K562 (cell line): ENCODE measurements around the gene MRRF. TPM values are rescaled to one million over a fixed set of nuclear protein-coding genes. Genes with fewer than 3 reads are reported as not detected.

Source experiments
- ATAC-seq: fragments of 200-7000 bp; cut with Tn5 transposase; 3 replicates; pipeline ENCODE4 v1.9.1; 2020; ENCODE audit warnings: moderate library complexity
- BruUV-seq: library from RNA; stranded (reverse); fragments of 400-500 nt; replicated peaks from 2 replicates; lab custom pipeline; 2021; lab: Mats Ljungman, UMichigan
- CTCF ChIA-PET: fragments of 300-600 bp; formaldehyde crosslinking; extraction: SDS; loops from one replicate; lab custom pipeline; 2021; ENCODE audit warnings: low intra/inter-chr PET ratio; lab: Yijun Ruan, JAX
- POLR2A ChIA-PET: fragments of 300-600, 350-650 bp; sonication (Branson Sonifier 250); formaldehyde crosslinking; extraction: SDS; loops from one replicate; lab custom pipeline; 2021; ENCODE audit warnings: antibody characterized with exemption, inconsistent platforms; lab: Yijun Ruan, JAX
- DNase-seq, 4 experiments: peaks; one replicate each; pipeline versions ENCODE4 v3.0.0 to v3.0.0-alpha.2; 2011 to 2018; ENCODE audit warnings: low spot score in 3 of 4, mixed read lengths in 3 of 4; ENCODE audit errors: extremely low read depth in 1 of 4
- FAIRE-seq: peaks from 2 replicates; lab custom pipeline; 2011; peaks lifted over from hg19 to GRCh38; lab: Jason Lieb, UNC
- H2AFZ ChIP-seq: 2 replicates; pipeline ENCODE4 v1.6.0; 2011; ENCODE audit warnings: low read depth, low read length, control low read depth, inconsistent platforms
- H3K27ac ChIP-seq: fragments of 200-600 bp; 3 replicates; pipeline ENCODE4 v1.8.0; 2011; ENCODE audit warnings: low read depth, mild to moderate bottlenecking, control low read depth, inconsistent platforms, low read length, moderate library complexity, mixed read lengths; ENCODE audit errors: extremely low read depth
- H3K27me3 ChIP-seq, 2 experiments: fragments of 300-600 bp in 1 of 2; 2 replicates in 1 of 2; 3 replicates in 1 of 2; pipeline versions ENCODE4 v1.6.0 to v1.8.0; 2011; ENCODE audit warnings: inconsistent platforms in 2 of 2, low read length in 2 of 2, mild to moderate bottlenecking in 1 of 2, mixed read lengths in 1 of 2, moderate library complexity in 1 of 2; ENCODE audit not compliant: control insufficient read depth in 2 of 2, insufficient read depth in 2 of 2
- H3K36me3 ChIP-seq: fragments of 300-600 bp; 3 replicates; pipeline ENCODE4 v1.8.0; 2011; ENCODE audit warnings: mild to moderate bottlenecking, low read length, inconsistent platforms; ENCODE audit not compliant: control insufficient read depth, insufficient read depth
- H3K4me1 ChIP-seq, 2 experiments: fragments of 200-600 bp in 1 of 2; replicated peaks in 1 of 2; 2 replicates in 1 of 2; 3 replicates in 1 of 2; pipeline versions ENCODE4 v1.5.1 to v1.8.0; 2011; ENCODE audit warnings: inconsistent platforms in 2 of 2, low read length in 2 of 2, mild to moderate bottlenecking in 1 of 2, mixed read lengths in 1 of 2, moderate library complexity in 1 of 2; ENCODE audit not compliant: control insufficient read depth in 2 of 2, insufficient read depth in 2 of 2
- H3K4me2 ChIP-seq: 2 replicates; pipeline ENCODE4 v1.6.1; 2011; ENCODE audit warnings: low read length, control low read depth, inconsistent platforms, mixed read lengths; ENCODE audit not compliant: insufficient read depth
- H3K4me3 ChIP-seq: fragments of 200-600 bp; sonication (generic), shearing (Covaris generic); 2 replicates; pipeline ENCODE4 v1.5.1; 2016; ENCODE audit warnings: control low read depth, inconsistent platforms
- H3K79me2 ChIP-seq: fragments of 200-600 bp; 3 replicates; pipeline ENCODE4 v1.8.0; 2011; ENCODE audit warnings: low read length, inconsistent platforms; ENCODE audit not compliant: control insufficient read depth, insufficient read depth
- H3K9ac ChIP-seq, 2 experiments: 2 replicates each; pipeline versions ENCODE4 v1.6.0 to v1.6.1; 2011; ENCODE audit warnings: low read depth in 2 of 2, low read length in 2 of 2, control low read depth in 1 of 2, inconsistent platforms in 1 of 2, mild to moderate bottlenecking in 1 of 2, mixed read lengths in 1 of 2; ENCODE audit not compliant: insufficient read depth in 1 of 2
- H3K9me1 ChIP-seq: one replicate; pipeline ENCODE4 v1.6.0; 2011; ENCODE audit warnings: inconsistent platforms, mild to moderate bottlenecking, low read length, moderate library complexity; ENCODE audit not compliant: control insufficient read depth, insufficient read depth
- H3K9me3 ChIP-seq: replicated peaks from 2 replicates; pipeline ENCODE4 v1.5.1; 2011; ENCODE audit warnings: low read depth, low read length, inconsistent platforms; ENCODE audit not compliant: control insufficient read depth, insufficient read depth
- H4K20me1 ChIP-seq: replicated peaks from 2 replicates; pipeline ENCODE4 v1.6.1; 2011; ENCODE audit warnings: low read length, inconsistent platforms, mixed read lengths; ENCODE audit not compliant: control insufficient read depth, insufficient read depth
- PRMT5 ChIP-seq: sonication (generic); formaldehyde crosslinking; IDR thresholded peaks from 2 replicates; pipeline ENCODE4 v1.5.0; 2020; ENCODE audit warnings: missing genetic modification reagents
- ZEB2 ChIP-seq: fragments of 450-650 bp; IDR thresholded peaks from 2 replicates; pipeline ENCODE4 v1.6.1; 2016
- ZNF217 ChIP-seq: sonication (generic); formaldehyde crosslinking; IDR thresholded peaks from 2 replicates; pipeline ENCODE4 v1.8.0; 2022; ENCODE audit warnings: mild to moderate bottlenecking, missing genetic modification reagents
- ZNF507 ChIP-seq: conservative IDR thresholded peaks from 2 replicates; pipeline ENCODE4 v1.6.1; 2017; ENCODE audit warnings: missing genetic modification characterization, missing compliant biosample characterization
- ZNF75A ChIP-seq: fragments of 450-650 bp; formaldehyde crosslinking; IDR thresholded peaks from 2 replicates; pipeline ENCODE4 v1.4.0; 2020; ENCODE audit warnings: mild to moderate bottlenecking
- ZNF785 ChIP-seq: fragments of 250-450 bp; sonication (Bioruptor Pico); IDR thresholded peaks from 2 replicates; pipeline ENCODE4 v1.4.0; 2020; ENCODE audit warnings: mild to moderate bottlenecking
- WGBS: fragments of 100-300 bp; shearing (Covaris generic); methylation state at CpG from one replicate; pipeline ENCODE4 v1.1.6; 2016; ENCODE audit warnings: low coverage, mixed read lengths; ENCODE audit not compliant: insufficient coverage; ENCODE audit errors: missing lambda C conversion rate; 5-methylcytosine and 5-hydroxymethylcytosine counted together
- in situ Hi-C: fragments of 300-500 bp; cut with MboI; formaldehyde crosslinking; loops from 4 replicates; pipeline ENCODE4 v1.15.0; 2018; ENCODE audit warnings: inconsistent platforms, mixed read lengths
- intact Hi-C: fragments of 100-400 bp; cut with micrococcal nuclease; formaldehyde crosslinking; loops from 2 replicates; pipeline ENCODE4 v1.14.2; 2022
- polyA plus RNA-seq, 8 experiments: library from polyadenylated mRNA; depleted of rRNA in 4 of 8; stranded (reverse) in 5 of 8; unstranded in 3 of 8; fragments of >200 nt; fragmentation: Nextera tagmentation in 2 of 8; fragmentation: Illumina TruSeq in 1 of 8; extraction: Ambion mirVana in 2 of 8; extraction: Trizol in 1 of 8; gene quantifications; 2 replicates each; pipeline versions ENCODE4 v1.2.1 to v1.2.3, GENCODE V29; 2011 to 2014; ENCODE audit warnings: inconsistent platforms in 1 of 8, missing spikeins in 1 of 8
- total RNA-seq, 7 experiments: library from RNA; depleted of rRNA in 6 of 7; stranded (reverse); fragments of >200 nt in 6 of 7; fragmentation: Illumina TruSeq in 2 of 7; extraction: Trizol in 2 of 7; gene quantifications; 2 replicates each; pipeline versions ENCODE4 v1.2.1 to v1.2.3, GENCODE V29; 2011 to 2021; ENCODE audit warnings: low replicate concordance in 1 of 7
- TF ChIP-seq, protein P1 (sequence below): fragments of 450-650 bp; IDR thresholded peaks from 2 replicates; pipeline ENCODE4 v1.6.1; 2018; ENCODE audit not compliant: partially characterized antibody

The MRRF gene
- total and polyA plus RNA-seq, 9 of the 15 experiments (the other 6 are each of a cell fraction or from before 2014, with no cell fraction given), result 55.0 to 105 (median 81.2) TPM

DNA sequence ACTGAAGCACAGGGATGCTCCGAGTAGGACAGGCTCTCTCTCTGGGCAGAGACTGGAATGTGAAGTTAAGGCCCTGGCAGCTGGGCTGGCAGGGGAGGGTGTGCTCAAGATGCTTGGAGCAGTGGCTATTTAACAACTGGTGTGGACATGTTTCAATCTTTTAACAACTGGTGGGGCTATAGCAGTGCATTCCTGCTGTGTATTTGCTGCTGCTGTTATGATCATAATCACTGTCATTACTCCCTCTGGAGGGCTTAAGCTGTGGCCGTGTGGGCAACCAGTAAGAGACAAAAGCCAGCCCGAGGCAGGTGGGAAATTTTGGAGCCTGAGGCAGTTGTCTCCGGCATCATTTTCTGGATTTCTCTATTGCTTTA lies 72.9 kb downstream of the MRRF start:
- in situ Hi-C loops, result loop anchor here (25.0 kb wide), 1 partner anchor 650 kb away; no protein-coding TSS in a partner anchor
- Histone ChIP-seq H3K36me3 (no peaks in the 10 kb centered on the region), H3K79me2 (no peaks in the 10 kb centered on the region), H3K4me2 (no peak overlapping the region), H3K4me1 (peaks cover 3 to 7% of the 10 kb centered on the region in 2 experiments; a peak in 4 of 5 replicates), H4K20me1 (peaks cover 4% of the 10 kb centered on the region; the same call in 1 of the 2 replicates), H2AFZ (no peak overlapping the region), H3K9ac (no peak overlapping the region), H3K4me3 (no peak overlapping the region), H3K27ac (no peak overlapping the region), H3K9me3 (no peaks in the 10 kb centered on the region), H3K9me1 (no peaks in the 10 kb centered on the region), H3K27me3 (peaks cover 0 to 11% of the 10 kb centered on the region in 2 experiments; a peak in 4 of 5 replicates)
- POLR2A ChIA-PET, result interaction anchor here (0.6 to 1.2 kb wide), 4 partner anchors 10 to 219 kb away, joined by 3 read pairs; no protein-coding TSS in a partner anchor
- FAIRE-seq (no peak), DNase-seq (no peak), ATAC-seq (no peak)
- no TSS peak for BruUV-seq
- WGBS, result 18% methylated on average over 4 of the region's 4 CpGs
- CTCF ChIA-PET, result no interaction called here
- TF ChIP-seq ZNF75A (CRISPR knock-in tag), result no peak
- TF ChIP-seq PRMT5, result no peak
- no peak for TF ChIP-seq ZNF217 (CRISPR knock-in tag)
- no peak for TF ChIP-seq ZNF785 (CRISPR knock-in tag)
- TF ChIP-seq ZNF507 (tag), result no peak
- intact Hi-C loops, result no loop called here

DNA sequence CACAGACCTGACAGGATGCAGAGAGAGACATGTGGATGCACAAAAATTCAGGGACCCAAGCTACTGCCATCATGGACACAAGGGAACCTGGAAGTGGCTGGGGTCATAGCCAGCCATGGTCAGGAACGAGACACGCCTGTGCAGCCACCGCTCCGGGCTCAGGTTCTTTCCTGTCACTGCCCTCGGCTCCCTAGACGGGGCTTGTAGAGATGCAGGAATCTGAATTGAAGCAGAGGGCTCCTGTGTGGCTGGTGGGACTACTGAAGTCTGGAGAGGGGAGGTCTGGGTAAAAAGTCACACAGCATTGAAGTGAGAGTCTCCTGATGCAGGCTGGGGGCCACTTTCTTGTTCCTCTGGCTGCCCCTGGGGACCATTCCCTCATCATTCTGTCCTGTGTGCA lies 73.9 kb downstream of the MRRF start:
- no peak for DNase-seq
- H4K20me1 ChIP-seq, result peaks cover 4% of the 10 kb centered on the region; the same call in 1 of the 2 replicates
- ChIA-PET POLR2A (interaction anchor here (1.5 to 1.7 kb wide), 2 partner anchors 11 to 18 kb away, joined by 4 to 7 read pairs; no protein-coding TSS in a partner anchor), CTCF (no interaction called here)
- peaks cover 0 to 13% of the 10 kb centered on the region in 2 experiments; a peak in 4 of 5 replicates for H3K27me3 ChIP-seq
- no peaks in the 10 kb centered on the region for H3K9me1 ChIP-seq
- no peak overlapping the region for H3K9ac ChIP-seq
- H3K27ac ChIP-seq, result no peak overlapping the region
- in situ Hi-C loops (loop anchor here (25.0 kb wide), 1 partner anchor 651 kb away; no protein-coding TSS in a partner anchor), intact Hi-C loops (no loop called here)
- 5% methylated on average over 6 of the region's 6 CpGs for WGBS
- TF ChIP-seq ZEB2, result no peak
- TF ChIP-seq, protein P1, sequence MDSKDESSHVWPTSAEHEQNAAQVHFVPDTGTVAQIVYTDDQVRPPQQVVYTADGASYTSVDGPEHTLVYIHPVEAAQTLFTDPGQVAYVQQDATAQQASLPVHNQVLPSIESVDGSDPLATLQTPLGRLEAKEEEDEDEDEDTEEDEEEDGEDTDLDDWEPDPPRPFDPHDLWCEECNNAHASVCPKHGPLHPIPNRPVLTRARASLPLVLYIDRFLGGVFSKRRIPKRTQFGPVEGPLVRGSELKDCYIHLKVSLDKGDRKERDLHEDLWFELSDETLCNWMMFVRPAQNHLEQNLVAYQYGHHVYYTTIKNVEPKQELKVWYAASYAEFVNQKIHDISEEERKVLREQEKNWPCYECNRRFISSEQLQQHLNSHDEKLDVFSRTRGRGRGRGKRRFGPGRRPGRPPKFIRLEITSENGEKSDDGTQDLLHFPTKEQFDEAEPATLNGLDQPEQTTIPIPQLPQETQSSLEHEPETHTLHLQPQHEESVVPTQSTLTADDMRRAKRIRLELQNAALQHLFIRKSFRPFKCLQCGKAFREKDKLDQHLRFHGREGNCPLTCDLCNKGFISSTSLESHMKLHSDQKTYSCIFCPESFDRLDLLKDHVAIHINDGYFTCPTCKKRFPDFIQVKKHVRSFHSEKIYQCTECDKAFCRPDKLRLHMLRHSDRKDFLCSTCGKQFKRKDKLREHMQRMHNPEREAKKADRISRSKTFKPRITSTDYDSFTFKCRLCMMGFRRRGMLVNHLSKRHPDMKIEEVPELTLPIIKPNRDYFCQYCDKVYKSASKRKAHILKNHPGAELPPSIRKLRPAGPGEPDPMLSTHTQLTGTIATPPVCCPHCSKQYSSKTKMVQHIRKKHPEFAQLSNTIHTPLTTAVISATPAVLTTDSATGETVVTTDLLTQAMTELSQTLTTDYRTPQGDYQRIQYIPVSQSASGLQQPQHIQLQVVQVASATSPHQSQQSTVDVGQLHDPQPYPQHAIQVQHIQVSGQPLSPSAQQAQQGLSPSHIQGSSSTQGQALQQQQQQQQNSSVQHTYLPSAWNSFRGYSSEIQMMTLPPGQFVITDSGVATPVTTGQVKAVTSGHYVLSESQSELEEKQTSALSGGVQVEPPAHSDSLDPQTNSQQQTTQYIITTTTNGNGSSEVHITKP, result peak; percentile 28
- H3K4me2 ChIP-seq, result no peak overlapping the region
- H3K4me3 ChIP-seq, result no peak overlapping the region
- FAIRE-seq, result no peak
- no peaks in the 10 kb centered on the region for H3K9me3 ChIP-seq
- BruUV-seq, result no TSS peak
- no peaks in the 10 kb centered on the region for H3K36me3 ChIP-seq
- ATAC-seq, result peak; percentile 9; the same call in 1 of the 3 replicates
- H3K4me1 ChIP-seq, result peaks cover 0 to 7% of the 10 kb centered on the region in 2 experiments; a peak in 2 of 5 replicates
- no peak overlapping the region for H2AFZ ChIP-seq
- H3K79me2 ChIP-seq, result no peaks in the 10 kb centered on the region
